ENCODE results near the gene RYR3. TPM values are rescaled to one million over a fixed set of nuclear protein-coding genes. Genes with fewer than 3 reads are reported as not detected.

The RYR3 gene
- total RNA-seq, 5 donors from 2014 or later (not counting 1 experiment from before 2014, with no cell fraction given), result 0.03 to 0.07 (median 0.04) TPM; not detected in 1

GRCh38 chr15:33425142-33425541 is 114.4 kb downstream of the RYR3 start:
- Mint-ChIP-seq H3K4me1 (no peaks in the 10 kb centered on the region), H3K36me3 (no peaks in the 10 kb centered on the region), H3K27ac (no peak overlapping the region), H3K9me3 (no peaks in the 10 kb centered on the region), H3K4me3 (no peak overlapping the region), H3K27me3 (peaks cover 3 to 12% of the 10 kb centered on the region in 2 donors)
- Histone ChIP-seq H3K27me3 (replicated peaks in 1 of 2; ENCODE audit: control insufficient read depth in 2 of 2, extremely low read depth in 1 of 2, insufficient read depth in 2 of 2, low read length in 1 of 2) (no peaks in the 10 kb centered on the region), H3K9me3 (no peaks in the 10 kb centered on the region), H3K4me1 (ENCODE audit: control insufficient read depth in 1 of 2, extremely low read depth in 1 of 2, insufficient read depth in 2 of 2, low read length in 2 of 2) (no peaks in the 10 kb centered on the region), H3K4me3 (ENCODE audit: control insufficient read depth in 1 of 2, extremely low read depth in 1 of 2, low read length in 1 of 2) (no peak overlapping the region), H3K36me3 (ENCODE audit: control insufficient read depth in 2 of 2, extremely low read depth in 1 of 2, insufficient read depth in 1 of 2, low read length in 1 of 2) (no peaks in the 10 kb centered on the region), H3K27ac (ENCODE audit: low read length) (no peak overlapping the region)
- ChIA-PET POLR2A (no interaction called here), CTCF (no interaction called here)
- DNase-seq, result no peak
- ATAC-seq (replicated peaks in 1 of 4), result no peak
- 68% methylated on average over 3 of the region's 3 CpGs for WGBS (ENCODE audit: insufficient coverage)

- no CpG with 5 or more reads among the region's 5 CpGs for WGBS (ENCODE audit: insufficient coverage)
- POLR2A ChIA-PET, result no interaction called here
- no peaks in the 10 kb centered on the region for H3K4me1 Mint-ChIP-seq
Observed at GRCh38 chr15:33430577-33430976, 119.8 kb downstream of the RYR3 start.

GRCh38 chr15:33433821-33434220 is 123.1 kb downstream of the RYR3 start:
- Histone ChIP-seq H3K27ac (ENCODE audit: low read length) (no peak overlapping the region), H3K4me1 (ENCODE audit: control insufficient read depth in 1 of 2, extremely low read depth in 1 of 2, insufficient read depth in 2 of 2, low read length in 2 of 2) (no peaks in the 10 kb centered on the region), H3K36me3 (ENCODE audit: control insufficient read depth in 2 of 2, extremely low read depth in 1 of 2, insufficient read depth in 1 of 2, low read length in 1 of 2) (no peaks in the 10 kb centered on the region), H3K9me3 (no peaks in the 10 kb centered on the region), H3K4me3 (ENCODE audit: control insufficient read depth in 1 of 2, extremely low read depth in 1 of 2, low read length in 1 of 2) (no peak overlapping the region), H3K27me3 (replicated peaks in 1 of 2; ENCODE audit: control insufficient read depth in 2 of 2, extremely low read depth in 1 of 2, insufficient read depth in 2 of 2, low read length in 1 of 2) (peaks cover 0 to 4% of the 10 kb centered on the region in 2 experiments)
- CTCF ChIA-PET, result no interaction called here
- Mint-ChIP-seq H3K27ac (no peak overlapping the region), H3K9me3 (peaks cover 0 to 2% (median 0%) of the 10 kb centered on the region in 3 donors), H3K4me1 (no peaks in the 10 kb centered on the region), H3K36me3 (no peaks in the 10 kb centered on the region), H3K27me3 (peaks cover 5 to 6% of the 10 kb centered on the region in 2 donors), H3K4me3 (no peak overlapping the region)
- DNase-seq (no peak), ATAC-seq (replicated peaks in 1 of 4) (no peak)
- POLR2A ChIA-PET, result no interaction called here

More at GRCh38 chr15:33430577-33430976, 119.8 kb downstream of the RYR3 start:
- Histone ChIP-seq H3K4me1 (ENCODE audit: control insufficient read depth in 1 of 2, extremely low read depth in 1 of 2, insufficient read depth in 2 of 2, low read length in 2 of 2) (no peaks in the 10 kb centered on the region), H3K4me3 (ENCODE audit: control insufficient read depth in 1 of 2, extremely low read depth in 1 of 2, low read length in 1 of 2) (no peak overlapping the region), H3K36me3 (ENCODE audit: control insufficient read depth in 2 of 2, extremely low read depth in 1 of 2, insufficient read depth in 1 of 2, low read length in 1 of 2) (no peaks in the 10 kb centered on the region), H3K27me3 (replicated peaks in 1 of 2; ENCODE audit: control insufficient read depth in 2 of 2, extremely low read depth in 1 of 2, insufficient read depth in 2 of 2, low read length in 1 of 2) (no peaks in the 10 kb centered on the region), H3K9me3 (no peaks in the 10 kb centered on the region), H3K27ac (ENCODE audit: low read length) (no peak overlapping the region)
- Mint-ChIP-seq H3K9me3 (peaks cover 0 to 1% (median 0%) of the 10 kb centered on the region in 3 donors), H3K36me3 (no peaks in the 10 kb centered on the region), H3K27me3 (peaks cover 0 to 3% of the 10 kb centered on the region in 2 donors), H3K4me3 (no peak overlapping the region), H3K27ac (no peak overlapping the region)
- CTCF ChIA-PET, result no interaction called here
- DNase-seq (no peak), ATAC-seq (replicated peaks in 1 of 4) (no peak)

GRCh38 chr15:33438396-33438795 is 127.6 kb downstream of the RYR3 start:
- Histone ChIP-seq H3K27me3 (replicated peaks in 1 of 2; ENCODE audit: control insufficient read depth in 2 of 2, extremely low read depth in 1 of 2, insufficient read depth in 2 of 2, low read length in 1 of 2) (peaks cover 0 to 4% of the 10 kb centered on the region in 2 experiments), H3K9me3 (no peaks in the 10 kb centered on the region), H3K4me3 (ENCODE audit: control insufficient read depth in 1 of 2, extremely low read depth in 1 of 2, low read length in 1 of 2) (no peak overlapping the region), H3K4me1 (ENCODE audit: control insufficient read depth in 1 of 2, extremely low read depth in 1 of 2, insufficient read depth in 2 of 2, low read length in 2 of 2) (no peaks in the 10 kb centered on the region), H3K27ac (ENCODE audit: low read length) (no peak overlapping the region), H3K36me3 (ENCODE audit: control insufficient read depth in 2 of 2, extremely low read depth in 1 of 2, insufficient read depth in 1 of 2, low read length in 1 of 2) (no peaks in the 10 kb centered on the region)
- WGBS (ENCODE audit: insufficient coverage), result no CpG with 5 or more reads among the region's 3 CpGs
- POLR2A ChIA-PET, result no interaction called here
- Mint-ChIP-seq H3K27me3 (peaks cover 12 to 19% of the 10 kb centered on the region in 2 donors), H3K27ac (no peak overlapping the region), H3K4me3 (no peak overlapping the region), H3K36me3 (no peaks in the 10 kb centered on the region), H3K4me1 (no peaks in the 10 kb centered on the region), H3K9me3 (peaks cover 0 to 2% (median 0%) of the 10 kb centered on the region in 3 donors)
- CTCF ChIA-PET, result interaction anchor here in 1 of 2 donors (0.6 kb wide), 1 partner anchor 374 kb away, joined by 3 read pairs; no protein-coding TSS in a partner anchor
- no peak for ATAC-seq (replicated peaks in 1 of 4)
- DNase-seq, result no peak

- H3K27me3 Mint-ChIP-seq, result peaks cover 12 to 23% of the 10 kb centered on the region in 2 donors
- no peak for ATAC-seq (replicated peaks in 1 of 4)
- Histone ChIP-seq H3K36me3 (ENCODE audit: control insufficient read depth in 2 of 2, extremely low read depth in 1 of 2, insufficient read depth in 1 of 2, low read length in 1 of 2) (no peaks in the 10 kb centered on the region), H3K27me3 (replicated peaks in 1 of 2; ENCODE audit: control insufficient read depth in 2 of 2, extremely low read depth in 1 of 2, insufficient read depth in 2 of 2, low read length in 1 of 2) (peaks cover 0 to 4% of the 10 kb centered on the region in 2 experiments), H3K9me3 (no peaks in the 10 kb centered on the region), H3K4me3 (ENCODE audit: control insufficient read depth in 1 of 2, extremely low read depth in 1 of 2, low read length in 1 of 2) (no peak overlapping the region), H3K27ac (ENCODE audit: low read length) (no peak overlapping the region), H3K4me1 (ENCODE audit: control insufficient read depth in 1 of 2, extremely low read depth in 1 of 2, insufficient read depth in 2 of 2, low read length in 2 of 2) (no peaks in the 10 kb centered on the region)
- no peaks in the 10 kb centered on the region for H3K36me3 Mint-ChIP-seq
- no peak for DNase-seq
- no peak overlapping the region for H3K4me3 Mint-ChIP-seq
- H3K4me1 Mint-ChIP-seq, result no peaks in the 10 kb centered on the region
- no peak overlapping the region for H3K27ac Mint-ChIP-seq
- CTCF ChIA-PET, result no interaction called here
- H3K9me3 Mint-ChIP-seq, result no peaks in the 10 kb centered on the region
- POLR2A ChIA-PET, result no interaction called here
- 60% methylated on average over 1 of the region's 4 CpGs for WGBS (ENCODE audit: insufficient coverage)
Observed at GRCh38 chr15:33440900-33441299, 130.1 kb downstream of the RYR3 start.

GRCh38 chr15:33442449-33442848 is 131.7 kb downstream of the RYR3 start:
- CTCF ChIA-PET, result no interaction called here
- no peaks in the 10 kb centered on the region for H3K36me3 ChIP-seq (ENCODE audit: control insufficient read depth in 2 of 2, extremely low read depth in 1 of 2, insufficient read depth in 1 of 2, low read length in 1 of 2)
- Mint-ChIP-seq H3K27ac (no peak overlapping the region), H3K27me3 (peaks cover 12 to 31% of the 10 kb centered on the region in 2 donors), H3K4me1 (no peaks in the 10 kb centered on the region), H3K9me3 (no peaks in the 10 kb centered on the region), H3K36me3 (no peaks in the 10 kb centered on the region), H3K4me3 (no peak overlapping the region)
- DNase-seq, result no peak
- no peak for ATAC-seq (replicated peaks in 1 of 4)
- no peak overlapping the region for H3K4me3 ChIP-seq (ENCODE audit: control insufficient read depth in 1 of 2, extremely low read depth in 1 of 2, low read length in 1 of 2)
- H3K9me3 ChIP-seq, result no peaks in the 10 kb centered on the region
- POLR2A ChIA-PET, result no interaction called here
- H3K27ac ChIP-seq (ENCODE audit: low read length), result no peak overlapping the region
- WGBS (ENCODE audit: insufficient coverage), result no CpG with 5 or more reads among the region's 3 CpGs
- H3K27me3 ChIP-seq (replicated peaks in 1 of 2; ENCODE audit: control insufficient read depth in 2 of 2, extremely low read depth in 1 of 2, insufficient read depth in 2 of 2, low read length in 1 of 2), result peaks cover 0 to 4% of the 10 kb centered on the region in 2 experiments
- no peaks in the 10 kb centered on the region for H3K4me1 ChIP-seq (ENCODE audit: control insufficient read depth in 1 of 2, extremely low read depth in 1 of 2, insufficient read depth in 2 of 2, low read length in 2 of 2)

- Histone ChIP-seq H3K36me3 (ENCODE audit: control insufficient read depth in 2 of 2, extremely low read depth in 1 of 2, insufficient read depth in 1 of 2, low read length in 1 of 2) (no peaks in the 10 kb centered on the region), H3K27me3 (replicated peaks in 1 of 2; ENCODE audit: control insufficient read depth in 2 of 2, extremely low read depth in 1 of 2, insufficient read depth in 2 of 2, low read length in 1 of 2) (peaks cover 0 to 2% of the 10 kb centered on the region in 2 experiments), H3K4me1 (ENCODE audit: control insufficient read depth in 1 of 2, extremely low read depth in 1 of 2, insufficient read depth in 2 of 2, low read length in 2 of 2) (no peaks in the 10 kb centered on the region), H3K9me3 (no peaks in the 10 kb centered on the region), H3K4me3 (ENCODE audit: control insufficient read depth in 1 of 2, extremely low read depth in 1 of 2, low read length in 1 of 2) (no peak overlapping the region), H3K27ac (ENCODE audit: low read length) (no peak overlapping the region)
- no peaks in the 10 kb centered on the region for H3K9me3 Mint-ChIP-seq
- ATAC-seq (replicated peaks in 1 of 4) (no peak), DNase-seq (no peak)
- no peak overlapping the region for H3K4me3 Mint-ChIP-seq
- peaks cover 18 to 33% of the 10 kb centered on the region in 2 donors for H3K27me3 Mint-ChIP-seq
- ChIA-PET CTCF (no interaction called here), POLR2A (no interaction called here)
- no peaks in the 10 kb centered on the region for H3K4me1 Mint-ChIP-seq
- no peak overlapping the region for H3K27ac Mint-ChIP-seq
- no CpG with 5 or more reads among the region's 1 CpG for WGBS (ENCODE audit: insufficient coverage)
- H3K36me3 Mint-ChIP-seq, result no peaks in the 10 kb centered on the region
Observed at GRCh38 chr15:33443708-33444107, 132.9 kb downstream of the RYR3 start.
